ENCODE results near the gene NPY. TPM values are rescaled to one million over a fixed set of nuclear protein-coding genes. Genes with fewer than 3 reads are reported as not detected.

NPY gene
- total and polyA plus RNA-seq, 9 of the 15 experiments (the other 6 are each of a cell fraction or from before 2014, with no cell fraction given): not detected

DNA sequence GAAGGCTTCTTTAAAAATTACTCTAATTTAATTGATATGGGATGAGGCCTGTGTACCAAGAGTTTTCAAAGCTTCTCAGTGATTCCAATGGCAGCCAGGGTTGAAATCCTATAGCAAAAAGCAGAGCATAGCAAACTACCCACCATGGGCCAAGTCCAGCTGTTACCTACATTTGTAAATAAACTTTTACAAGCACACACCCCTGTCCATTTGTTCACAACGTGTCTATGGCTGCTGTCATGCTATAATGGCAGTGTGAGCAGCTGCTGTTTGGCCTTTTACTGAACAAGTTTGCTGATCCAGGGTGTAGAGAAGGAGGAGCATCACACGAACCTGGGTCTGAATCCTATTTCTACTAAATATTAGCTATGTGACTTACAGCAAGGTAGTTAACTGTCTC is 50.0 kb downstream of the NPY start:
- 0% methylated on average over 2 of the region's 2 CpGs for WGBS (ENCODE audit: insufficient coverage, low coverage, missing lambda C conversion rate)
- no peak overlapping the region for H2AFZ ChIP-seq (ENCODE audit: low read depth, low read length)
- no peaks in the 10 kb centered on the region for H4K20me1 ChIP-seq (replicated peaks; ENCODE audit: control insufficient read depth, insufficient read depth, low read length)
- H3K79me2 ChIP-seq (ENCODE audit: control insufficient read depth, insufficient read depth, low read length): no peaks in the 10 kb centered on the region
- ChIA-PET CTCF (ENCODE audit: low intra/inter-chr PET ratio) (no interaction called here), POLR2A (interaction anchor here (0.5 kb wide), 1 partner anchor 24 kb away, joined by 3 read pairs; no protein-coding TSS in a partner anchor)
- no peak overlapping the region for H3K4me2 ChIP-seq (ENCODE audit: insufficient read depth, low read length)
- no peaks in the 10 kb centered on the region for H3K36me3 ChIP-seq (ENCODE audit: control insufficient read depth, insufficient read depth, low read length)
- in situ Hi-C loops (cut with MboI): no loop called here
- ATAC-seq: no peak
- no peaks in the 10 kb centered on the region for H3K9me1 ChIP-seq (ENCODE audit: control insufficient read depth, insufficient read depth, low read length)
- FAIRE-seq: no peak
- peaks cover 5 to 16% of the 10 kb centered on the region in 2 experiments; a peak in 4 of 5 replicates for H3K27me3 ChIP-seq (ENCODE audit: control insufficient read depth in 2 of 2, insufficient read depth in 2 of 2, low read length in 2 of 2)
- no peak for DNase-seq (ENCODE audit: extremely low read depth in 1 of 4, low spot score in 3 of 4)
- intact Hi-C loops (cut with micrococcal nuclease): no loop called here
- H3K27ac ChIP-seq (ENCODE audit: extremely low read depth, low read depth, low read length): no peak overlapping the region
- no peak overlapping the region for H3K9ac ChIP-seq (ENCODE audit: insufficient read depth in 1 of 2, low read depth in 2 of 2, low read length in 2 of 2)
- no peak for TF ChIP-seq SIN3A (IDR thresholded peaks at IDR 0.05; ENCODE audit: borderline replicate concordance in 2 of 2, control insufficient read depth in 1 of 2, low read depth in 2 of 2, low read length in 2 of 2)
- TF ChIP-seq ETS1 (conservative IDR thresholded peaks at IDR 0.05; ENCODE audit: control insufficient read depth, low read depth, low read length): no peak
- no peak for TF ChIP-seq TSC22D4 (tag; IDR thresholded peaks at IDR 0.05)
- TF ChIP-seq MTA3 (IDR thresholded peaks at IDR 0.05; ENCODE audit: borderline replicate concordance): no peak
- no peak for TF ChIP-seq HIVEP1 (CRISPR knock-in tag; IDR thresholded peaks at IDR 0.05)
- no peak for TF ChIP-seq ZNF263 (CRISPR knock-in tag; IDR thresholded peaks at IDR 0.05; ENCODE audit: borderline replicate concordance)
- TF ChIP-seq LEF1 (IDR thresholded peaks at IDR 0.05): no peak
- TF ChIP-seq PTRF (tag; IDR thresholded peaks at IDR 0.05): no peak
- TF ChIP-seq CLOCK (CRISPR knock-in tag; IDR thresholded peaks at IDR 0.05; ENCODE audit: borderline replicate concordance): no peak
- H3K4me1 ChIP-seq (replicated peaks in 1 of 2; ENCODE audit: control insufficient read depth in 2 of 2, insufficient read depth in 2 of 2, low read length in 2 of 2): no peaks in the 10 kb centered on the region
- no peaks in the 10 kb centered on the region for H3K9me3 ChIP-seq (replicated peaks; ENCODE audit: control insufficient read depth, insufficient read depth, low read depth, low read length)
- H3K4me3 ChIP-seq: no peak overlapping the region
- no TSS peak for BruUV-seq (replicated peaks)

All from K562 (cell line).